Esophagus squamous epithelium (tissue), 4 donors: ENCODE measurements around the gene SEC14L6.
"Not testable (repeated sequence)": the region's sequence is repeated elsewhere in the genome, so short reads cannot be mapped to it uniquely, and the experiment has no call there.

Experiments
- CTCF ChIP-seq, 6 experiments: fragments of 450-650 bp in 4 of 6; fragments of 200-600 bp in 2 of 6; sonication (generic) in 2 of 6; IDR thresholded peaks; one replicate each; pipeline ENCODE4 v1.5.1; 2016 to 2019; ENCODE audit warnings: antibody characterized with exemption in 6 of 6, mild to moderate bottlenecking in 4 of 6, moderate library complexity in 4 of 6
- POLR2A ChIP-seq, 4 donors: fragments of 450-650 bp; IDR thresholded peaks; one replicate each; pipeline ENCODE4 v1.6.1; 2017; ENCODE audit warnings: antibody characterized with exemption in 4 of 4, mild to moderate bottlenecking in 4 of 4, moderate library complexity in 3 of 4

DNA sequence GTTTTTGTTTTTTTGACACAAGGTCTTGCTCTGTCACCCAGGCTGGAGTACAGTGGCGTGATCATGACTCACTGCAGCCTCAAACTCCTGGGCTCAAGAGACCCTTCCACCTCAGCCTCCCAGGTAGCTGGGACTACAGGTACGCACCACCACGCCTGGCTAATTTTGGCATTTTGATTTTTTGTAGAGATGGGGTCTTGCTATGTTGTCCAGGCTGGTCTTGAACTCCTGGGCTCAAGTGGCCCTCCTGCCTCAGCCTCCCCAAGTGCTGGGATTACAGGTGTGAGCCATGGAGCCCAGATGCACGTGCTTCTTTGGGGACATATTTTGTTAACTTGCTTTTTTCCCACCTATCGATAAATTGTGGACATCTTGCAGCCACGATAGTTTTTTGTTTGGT is 20.7 kb upstream of the SEC14L6 start:
- not testable (repeated sequence) for TF ChIP-seq CTCF, POLR2A (IDR thresholded peaks at IDR 0.05)
